Kasumi-1 (cell line): Measurements from ENCODE around the gene CD3G.
A peak's percentile ranks its signal among the peaks of the same experiment; 100 is the strongest.

Experiments used
- DNase-seq, 2 experiments: peaks; one replicate each; lab custom pipeline; 2025; lab: John Stamatoyannopoulos, UW

CD3G gene

DNA sequence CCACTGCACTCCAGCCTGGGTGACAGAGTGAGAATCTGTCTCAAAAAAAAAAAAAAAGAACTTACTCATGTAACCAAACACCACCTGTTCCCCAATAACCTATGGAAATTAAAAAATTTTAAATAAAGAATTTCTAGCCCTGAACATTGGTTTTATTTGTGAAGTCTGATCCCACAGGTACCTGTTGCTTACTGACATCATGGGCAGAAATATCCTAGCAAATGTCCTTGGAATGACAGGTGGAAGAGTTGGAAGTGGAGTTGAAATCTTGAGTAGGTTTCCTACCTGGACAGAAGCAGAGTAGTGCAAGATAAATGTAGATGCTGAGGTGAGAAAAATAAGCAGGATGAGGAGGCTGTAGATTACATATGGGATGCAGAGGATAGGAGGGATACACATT, 18.9 kb upstream of the CD3G start:
- DNase-seq, result no peak

DNA sequence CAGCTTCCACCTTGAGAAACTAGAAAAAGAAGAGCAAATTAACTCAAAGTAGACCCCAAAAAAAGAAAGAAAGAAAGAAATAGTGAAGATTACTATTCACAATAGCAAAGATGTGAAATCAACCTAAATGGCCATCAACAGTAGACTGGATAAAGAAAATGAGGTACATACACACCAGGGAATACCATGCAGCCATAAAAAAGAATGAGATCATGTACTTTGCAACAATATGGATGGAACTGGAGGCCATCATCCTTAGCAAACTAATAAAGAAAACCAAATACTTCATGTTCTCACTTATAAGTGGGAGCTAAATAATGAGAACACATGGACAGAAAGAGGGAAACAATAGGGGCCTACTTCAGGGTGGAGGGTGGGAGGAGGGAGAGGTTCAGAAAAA, 15.4 kb upstream of the CD3G start:
- no peak for DNase-seq

- no peak for DNase-seq
Measured at GRCh38 chr11:118334745-118335144, 9.4 kb upstream of the CD3G start.

DNA sequence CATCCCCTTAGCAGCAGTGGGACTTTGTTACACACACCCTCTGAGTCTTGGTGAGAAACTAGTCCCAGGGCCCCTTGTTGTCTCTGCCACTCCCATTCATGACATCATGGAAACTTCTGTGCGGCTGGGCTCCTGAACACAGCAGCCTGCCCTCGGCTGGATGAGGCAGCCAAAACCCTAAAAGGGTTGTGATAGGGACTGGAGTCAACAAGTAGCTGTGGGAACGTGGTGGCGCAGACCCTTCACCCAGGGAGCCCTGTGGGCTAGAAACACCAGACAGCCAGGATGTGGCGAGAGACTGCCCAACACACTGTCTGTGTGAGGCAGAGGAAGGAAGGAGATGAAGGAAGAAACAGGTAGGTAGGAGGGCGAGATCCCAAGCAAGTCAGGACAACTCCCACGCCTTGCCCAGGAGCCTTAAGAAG, 5.5 kb upstream of the CD3G start:
- no peak for DNase-seq

- DNase-seq, result no peak
Measured at GRCh38 chr11:118339281-118339961, 4.7 kb upstream of the CD3G start.

DNA sequence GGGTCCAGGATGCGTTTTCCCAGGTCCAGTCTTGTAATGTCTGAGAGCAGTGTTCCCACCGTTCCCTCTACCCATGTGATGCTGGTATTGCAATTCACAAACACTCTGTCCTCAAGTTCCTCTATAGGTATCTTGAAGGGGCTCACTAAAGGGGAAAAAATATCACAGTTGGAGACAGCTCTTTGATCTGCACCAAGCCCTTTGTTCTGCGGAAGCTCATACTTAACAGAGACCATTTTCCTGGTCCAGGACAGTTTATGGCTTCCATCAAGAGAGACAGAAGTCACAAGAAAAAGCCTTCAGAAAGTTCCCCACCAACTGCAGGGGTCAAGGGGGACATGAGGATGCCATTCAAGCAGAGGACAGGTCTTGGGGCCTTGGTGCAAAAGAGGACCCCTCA, 3.7 kb upstream of the CD3G start:
- DNase-seq, result no peak

GRCh38 chr11:118341261-118341660, 2.9 kb upstream of the CD3G start:
- no peak for DNase-seq

DNA sequence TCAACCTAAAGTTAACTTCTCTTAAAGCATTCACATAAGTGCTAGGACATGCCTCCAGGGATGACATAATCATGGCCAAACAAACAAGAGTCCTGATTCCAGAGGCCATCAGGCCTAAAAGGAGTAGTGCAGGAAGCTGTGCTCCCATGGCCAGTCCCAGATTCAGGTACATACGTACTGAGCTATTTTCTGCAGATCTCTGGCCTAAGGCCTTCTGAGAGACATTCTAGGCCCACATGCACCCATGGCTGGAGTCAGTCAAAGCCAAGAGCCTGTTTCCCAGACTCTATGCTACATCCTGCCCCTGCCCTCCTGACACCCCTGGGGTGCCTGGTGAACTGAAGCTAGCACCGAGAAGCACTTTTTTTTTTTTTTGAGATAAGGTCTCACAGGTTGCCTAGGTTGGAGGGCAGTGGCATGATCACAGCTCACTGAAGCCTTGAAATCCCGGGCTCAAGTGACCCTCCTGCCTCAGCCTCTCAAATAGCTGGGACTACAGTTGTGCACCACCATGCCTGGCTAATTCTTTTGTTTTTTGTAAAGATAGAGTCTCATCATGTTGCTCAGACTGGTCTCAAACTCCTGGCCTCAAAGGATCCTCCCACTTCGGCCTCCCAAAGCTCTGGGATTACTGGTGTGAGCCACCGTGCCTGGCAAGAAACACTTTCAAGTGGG, 2.2 kb upstream of the CD3G start:
- no peak for DNase-seq

GRCh38 chr11:118342503-118343161, 1.5 kb upstream of the CD3G start, which contains the start of gene CD3D:
Gene CD3D, minus strand, starts transcription at chr11:118342705. Its CDS starts 98 bp downstream, at chr11:118342607.
- DNase-seq, result no peak

DNA sequence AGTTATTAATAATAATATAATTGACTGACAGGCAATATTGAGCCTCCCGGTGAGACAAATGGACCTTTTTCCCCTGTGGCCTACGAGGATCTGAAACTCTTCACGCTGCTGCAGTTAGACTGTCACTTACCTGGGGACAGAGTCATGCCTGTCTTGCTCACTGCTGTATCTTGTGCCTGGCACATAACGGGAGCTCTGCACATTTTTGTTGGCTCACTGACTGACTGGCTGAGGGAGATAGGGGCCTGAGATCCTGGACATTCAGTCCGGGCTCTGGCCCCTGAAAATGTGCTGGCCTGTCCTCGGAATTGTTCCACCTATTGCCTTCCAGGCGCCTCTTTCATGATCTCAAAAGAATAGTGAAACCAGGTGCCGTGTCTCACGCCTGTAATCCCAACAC, 896 bp upstream of the CD3G start:
- DNase-seq, result no peak

GRCh38 chr11:118349475-118349874, 5.3 kb downstream of the CD3G start:
- DNase-seq, result no peak

- DNase-seq, result peak; percentile 30 to 47
Measured at GRCh38 chr11:118353084-118353710, 9.1 kb downstream of the CD3G start.

DNA sequence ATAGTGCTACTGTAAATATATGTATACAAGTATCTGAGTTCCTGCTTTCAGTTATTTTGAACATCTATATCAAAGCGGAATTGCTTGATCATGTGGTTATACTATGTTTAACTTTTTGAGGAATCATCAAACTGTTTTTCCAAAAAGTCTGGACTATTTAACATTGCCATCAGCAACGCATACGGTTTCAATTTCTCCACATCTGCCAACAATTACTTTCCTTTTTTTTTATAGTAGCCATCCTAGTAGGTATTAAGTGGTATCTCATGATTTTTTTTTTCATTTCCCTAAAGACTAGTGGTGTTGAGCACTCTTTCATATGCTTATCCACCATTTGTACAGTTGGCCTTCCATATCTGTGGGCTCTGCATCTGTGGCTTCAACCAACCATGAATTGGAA, 13.9 kb downstream of the CD3G start:
- no peak for DNase-seq

DNA sequence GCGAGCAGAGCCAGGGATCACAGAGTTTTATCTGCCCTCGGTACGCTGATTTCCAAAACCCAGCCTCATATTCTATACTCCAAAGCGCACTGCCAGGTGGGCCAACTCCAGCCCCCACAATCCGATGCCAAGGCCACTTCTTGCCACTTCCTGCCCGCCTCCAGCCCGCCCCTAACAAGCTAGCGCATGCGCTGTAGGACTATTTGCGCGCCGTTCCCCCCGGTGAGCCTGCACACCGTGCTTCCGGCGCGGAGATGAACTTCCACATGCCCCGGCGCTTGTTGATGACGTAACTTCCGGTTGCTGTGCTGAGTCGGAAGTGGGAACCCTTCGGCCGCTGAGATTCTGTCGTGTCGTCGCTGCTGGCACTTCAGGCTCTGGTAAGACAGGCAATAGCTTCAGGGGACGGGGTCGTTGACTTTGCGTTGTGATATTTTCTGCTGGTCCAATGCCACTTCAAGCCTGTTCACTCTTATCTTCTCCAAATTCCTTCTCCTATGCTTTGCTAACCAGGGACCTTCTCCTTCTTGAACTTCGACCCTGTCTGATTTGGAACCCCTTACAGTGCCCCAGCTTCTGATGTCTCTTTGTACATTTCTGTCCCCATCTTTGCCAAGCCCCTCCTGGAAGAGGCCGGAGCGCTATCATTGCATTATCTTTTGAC, 15.3 kb downstream of the CD3G start, which contains the start of gene UBE4A:
TSS of gene UBE4A (plus strand) at position 306 of the 664 bp plus-strand sequence. CDS start 5,481 bp downstream, outside the sequence.
- peak; percentile 87 to 89 for DNase-seq

DNA sequence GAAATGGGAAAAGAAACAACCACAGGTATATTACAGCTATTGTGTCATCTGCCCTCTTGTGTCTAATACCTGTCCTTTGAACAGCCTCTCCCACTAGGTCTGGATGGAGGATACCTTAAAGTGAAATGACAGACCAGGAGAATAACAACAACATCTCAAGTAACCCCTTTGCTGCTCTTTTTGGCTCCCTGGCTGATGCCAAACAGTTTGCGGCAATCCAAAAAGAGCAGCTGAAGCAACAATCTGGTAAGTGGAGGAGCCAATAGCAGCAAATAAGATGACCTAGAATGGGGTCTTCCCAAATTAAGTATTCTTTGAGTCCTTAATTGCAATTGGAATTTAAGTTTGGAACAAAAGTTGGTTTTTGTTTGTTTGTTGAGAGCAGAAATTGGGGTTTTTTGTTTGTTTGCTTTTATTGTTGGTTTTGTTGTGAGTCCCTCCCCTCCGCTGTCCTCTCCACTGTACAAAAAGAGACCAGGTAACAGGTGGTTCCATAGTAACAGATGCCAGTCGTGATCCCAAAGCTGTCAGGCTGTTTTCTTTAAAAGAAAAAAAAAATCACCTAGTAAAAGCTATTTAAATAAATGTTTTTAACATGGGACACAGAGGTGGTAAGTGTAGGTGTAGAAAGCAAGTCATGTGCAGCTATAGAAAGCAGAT, 20.9 kb downstream of the CD3G start:
- DNase-seq, result no peak

DNA sequence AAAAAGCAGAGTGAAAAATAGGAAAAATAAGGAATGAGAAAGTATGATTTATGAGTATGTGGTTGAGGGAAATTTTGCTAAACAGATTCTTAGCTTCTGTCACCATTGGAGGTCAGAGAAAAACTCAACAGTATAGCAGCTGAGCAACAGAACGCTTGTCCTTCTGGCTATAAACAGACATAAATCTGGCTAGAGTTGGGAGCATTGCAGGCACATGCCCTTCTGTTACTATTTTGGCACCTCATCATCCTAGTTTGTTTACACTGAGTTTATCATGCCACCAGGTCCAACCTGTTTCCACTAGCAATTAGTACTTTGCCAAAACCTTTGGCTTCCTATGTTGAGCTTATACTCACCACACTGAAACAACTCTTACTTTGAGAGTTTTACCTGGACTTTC, 22.1 kb downstream of the CD3G start:
- DNase-seq, result no peak

DNA sequence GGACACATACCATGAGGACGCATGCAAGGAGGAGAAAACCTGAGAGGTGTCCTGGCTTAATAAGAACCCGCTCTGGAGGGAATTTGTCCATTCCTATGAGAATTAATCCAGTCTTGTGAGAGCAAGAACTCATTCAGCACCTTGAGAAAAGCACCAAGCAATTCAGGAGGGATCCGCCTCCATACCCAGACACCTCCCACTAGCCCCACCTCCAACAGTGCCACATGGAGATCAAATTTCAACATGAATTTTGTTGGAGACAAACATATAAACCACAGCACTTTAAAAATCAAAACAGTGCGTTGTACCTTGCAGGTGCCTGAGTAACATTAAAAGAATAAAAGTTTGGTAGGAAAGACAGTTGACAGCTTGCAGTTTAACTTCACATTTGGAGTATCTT, 26.6 kb downstream of the CD3G start:
- no peak for DNase-seq

DNA sequence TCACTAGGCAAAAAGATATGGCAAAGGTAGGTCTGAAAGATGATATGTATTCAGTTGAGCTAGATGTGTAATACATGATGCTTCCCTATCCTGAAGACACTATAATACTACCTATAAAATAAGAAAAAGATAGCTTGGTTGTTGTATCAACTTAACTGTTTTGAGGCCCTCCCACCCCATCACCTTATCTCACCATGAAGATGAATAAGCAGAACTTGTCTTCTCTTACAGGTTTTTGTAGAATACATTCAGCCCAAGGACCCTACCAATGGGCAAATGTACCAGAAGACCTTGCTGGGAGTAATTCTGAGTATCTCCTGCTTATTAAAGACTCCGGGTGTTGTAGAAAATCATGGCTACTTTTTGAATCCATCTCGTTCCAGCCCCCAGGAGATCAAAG, 29.1 kb downstream of the CD3G start:
- no peak for DNase-seq

DNA sequence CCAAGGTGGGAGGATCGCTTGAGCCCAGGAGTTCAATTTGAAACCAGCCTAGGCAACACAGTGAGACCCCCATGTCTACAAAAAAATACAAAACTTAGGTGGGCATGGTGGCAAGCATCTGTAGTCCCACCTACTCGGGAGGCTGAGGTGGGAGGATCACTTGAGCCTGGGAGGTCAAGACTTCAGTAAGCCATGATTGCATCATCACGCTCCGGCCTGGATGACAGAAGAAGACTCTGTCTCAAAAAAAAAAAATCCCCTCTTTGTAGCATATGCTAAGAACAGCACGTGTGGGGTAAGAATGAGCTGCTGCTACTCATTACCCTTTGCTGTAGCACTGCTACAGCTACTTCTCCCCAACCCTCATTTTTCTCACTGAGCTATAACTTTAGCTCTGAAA, 29.7 kb downstream of the CD3G start:
- no peak for DNase-seq

GRCh38 chr11:118374729-118375128, 30.6 kb downstream of the CD3G start:
- DNase-seq, result no peak

- no peak for DNase-seq
Measured at GRCh38 chr11:118375978-118376377, 31.8 kb downstream of the CD3G start.

DNA sequence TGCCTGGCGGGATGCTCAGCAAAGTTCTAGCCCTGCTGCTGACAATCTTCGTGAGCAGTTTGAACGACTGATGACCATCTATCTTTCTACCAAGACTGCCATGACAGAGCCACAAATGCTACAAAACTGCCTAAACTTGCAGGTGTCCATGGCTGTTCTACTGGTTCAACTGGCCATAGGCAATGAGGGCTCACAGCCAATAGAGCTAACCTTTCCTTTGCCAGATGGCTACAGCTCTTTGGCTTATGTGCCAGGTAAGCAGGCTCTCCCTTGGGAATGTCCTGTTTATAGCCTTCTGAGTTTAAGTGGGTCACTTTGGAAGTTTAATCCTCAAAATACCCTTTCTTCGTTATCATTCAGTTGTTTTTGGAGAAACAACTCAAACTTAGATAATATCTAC, 35.4 kb downstream of the CD3G start:
- DNase-seq, result no peak
